Measurements from ENCODE around the gene RNU2-1. TPM values are rescaled to one million over a fixed set of nuclear protein-coding genes. Genes with fewer than 3 reads are reported as not detected.

Gene RNU2-1
- polyA plus RNA-seq, 1 donor (not counting 4 experiments of a cell fraction or from before 2014, with no cell fraction given) = not detected

- H3K9me3 ChIP-seq (ENCODE audit: control insufficient read depth, low read depth, low read length) = no peaks in the 10 kb centered on the region
- no peak for TF ChIP-seq EZH2 (IDR thresholded peaks at IDR 0.05; ENCODE audit: low read length)
- no peak for TF ChIP-seq CTCF (optimal IDR thresholded peaks at IDR 0.05 in 1 of 3, IDR thresholded peaks at IDR 0.05 in 1 of 3, conservative IDR thresholded peaks at IDR 0.05 in 1 of 3; ENCODE audit: extremely low read depth in 1 of 3, insufficient read depth in 2 of 3, low read length in 3 of 3)
- H3K9me1 ChIP-seq (ENCODE audit: control insufficient read depth, extremely low read depth, insufficient read depth, low read length) = no peaks in the 10 kb centered on the region
- H2AFZ ChIP-seq (ENCODE audit: control insufficient read depth, low read length) = no peak overlapping the region
- no peaks in the 10 kb centered on the region for H4K20me1 ChIP-seq (ENCODE audit: control insufficient read depth, extremely low read depth, insufficient read depth, low read length)
- no peak overlapping the region for H3K9ac ChIP-seq (ENCODE audit: control insufficient read depth, extremely low read depth, insufficient read depth, low read length)
- no peaks in the 10 kb centered on the region for H3K79me2 ChIP-seq (ENCODE audit: control insufficient read depth, insufficient read depth, low read length)
- no peak for FAIRE-seq
- no peak overlapping the region for H3K4me2 ChIP-seq (ENCODE audit: control insufficient read depth, extremely low read depth, insufficient read depth, low read depth, low read length)
- H3K4me3 ChIP-seq (ENCODE audit: control insufficient read depth in 2 of 3, extremely low read depth in 1 of 3, insufficient read depth in 2 of 3, low read depth in 1 of 3, low read length in 3 of 3) = no peak overlapping the region
- H3K36me3 ChIP-seq (ENCODE audit: control insufficient read depth in 2 of 2, extremely low read depth in 1 of 2, insufficient read depth in 2 of 2, low read length in 2 of 2) = peaks cover 8 to 20% of the 10 kb centered on the region in 2 experiments
- H3K27me3 ChIP-seq (ENCODE audit: control insufficient read depth, extremely low read depth, insufficient read depth, low read length) = no peaks in the 10 kb centered on the region
- DNase-seq (ENCODE audit: low read depth, low spot score) = no peak
- dilution Hi-C loops (cut with MboI; ENCODE audit: extremely low pct_ligation_motif_present, low sequenced_read_pairs) = no loop called here
- H3K27ac ChIP-seq (ENCODE audit: control insufficient read depth, insufficient read depth, low read length) = no peak overlapping the region
- no peaks in the 10 kb centered on the region for H3K4me1 ChIP-seq (ENCODE audit: control insufficient read depth, extremely low read depth, insufficient read depth, low read length)
Measured at GRCh38 chr17:43219746-43220380, 13.9 kb downstream of the RNU2-1 start.

- H3K9me1 ChIP-seq (ENCODE audit: control insufficient read depth, extremely low read depth, insufficient read depth, low read length) = no peaks in the 10 kb centered on the region
- dilution Hi-C loops (cut with MboI; ENCODE audit: extremely low pct_ligation_motif_present, low sequenced_read_pairs) = no loop called here
- H4K20me1 ChIP-seq (ENCODE audit: control insufficient read depth, extremely low read depth, insufficient read depth, low read length) = no peaks in the 10 kb centered on the region
- H3K4me1 ChIP-seq (ENCODE audit: control insufficient read depth, extremely low read depth, insufficient read depth, low read length) = no peaks in the 10 kb centered on the region
- DNase-seq (ENCODE audit: low read depth, low spot score) (no peak), FAIRE-seq (no peak)
- no peaks in the 10 kb centered on the region for H3K9me3 ChIP-seq (ENCODE audit: control insufficient read depth, low read depth, low read length)
- no peak overlapping the region for H3K4me2 ChIP-seq (ENCODE audit: control insufficient read depth, extremely low read depth, insufficient read depth, low read depth, low read length)
- H3K79me2 ChIP-seq (ENCODE audit: control insufficient read depth, insufficient read depth, low read length) = no peaks in the 10 kb centered on the region
- H3K27ac ChIP-seq (ENCODE audit: control insufficient read depth, insufficient read depth, low read length) = no peak overlapping the region
- peaks cover 8 to 20% of the 10 kb centered on the region in 2 experiments for H3K36me3 ChIP-seq (ENCODE audit: control insufficient read depth in 2 of 2, extremely low read depth in 1 of 2, insufficient read depth in 2 of 2, low read length in 2 of 2)
- no peak overlapping the region for H2AFZ ChIP-seq (ENCODE audit: control insufficient read depth, low read length)
- H3K9ac ChIP-seq (ENCODE audit: control insufficient read depth, extremely low read depth, insufficient read depth, low read length) = no peak overlapping the region
- H3K27me3 ChIP-seq (ENCODE audit: control insufficient read depth, extremely low read depth, insufficient read depth, low read length) = no peaks in the 10 kb centered on the region
- TF ChIP-seq CTCF (optimal IDR thresholded peaks at IDR 0.05 in 1 of 3, IDR thresholded peaks at IDR 0.05 in 1 of 3, conservative IDR thresholded peaks at IDR 0.05 in 1 of 3; ENCODE audit: extremely low read depth in 1 of 3, insufficient read depth in 2 of 3, low read length in 3 of 3) (no peak), EZH2 (IDR thresholded peaks at IDR 0.05; ENCODE audit: low read length) (no peak)
- H3K4me3 ChIP-seq (ENCODE audit: control insufficient read depth in 2 of 3, extremely low read depth in 1 of 3, insufficient read depth in 2 of 3, low read depth in 1 of 3, low read length in 3 of 3) = no peak overlapping the region
Measured at GRCh38 chr17:43219001-43219400, 14.8 kb downstream of the RNU2-1 start.
